Endothelial cell (in vitro differentiated cells): Measurements from ENCODE around the gene PDGFRB. TPM values are rescaled to one million over a fixed set of nuclear protein-coding genes. Genes with fewer than 3 reads are reported as not detected.

Experiments
- DNase-seq: peaks from one replicate; pipeline ENCODE4 v3.0.0; 2021; ENCODE audit warnings: low spot score
- H3K27ac Mint-ChIP-seq: one replicate; pipeline ENCODE4 v1.8.0; 2021; ENCODE audit warnings: mixed read lengths, inconsistent platforms; ENCODE audit not compliant: unreplicated experiment
- H3K27me3 Mint-ChIP-seq: one replicate; pipeline ENCODE4 v1.8.0; 2021; ENCODE audit warnings: mild to moderate bottlenecking, moderate library complexity, mixed read lengths, inconsistent platforms; ENCODE audit not compliant: unreplicated experiment
- H3K36me3 Mint-ChIP-seq: one replicate; pipeline ENCODE4 v1.8.0; 2021; ENCODE audit warnings: mild to moderate bottlenecking, low read depth, mixed read lengths, inconsistent platforms; ENCODE audit not compliant: unreplicated experiment
- H3K4me1 Mint-ChIP-seq: one replicate; pipeline ENCODE4 v1.8.0; 2021; ENCODE audit warnings: mild to moderate bottlenecking, mixed read lengths, inconsistent platforms; ENCODE audit not compliant: unreplicated experiment
- H3K4me3 Mint-ChIP-seq: one replicate; pipeline ENCODE4 v1.8.0; 2021; ENCODE audit warnings: mild to moderate bottlenecking, mixed read lengths, inconsistent platforms; ENCODE audit not compliant: unreplicated experiment
- H3K9me3 Mint-ChIP-seq: one replicate; pipeline ENCODE4 v1.8.0; 2021; ENCODE audit warnings: mixed read lengths, inconsistent platforms; ENCODE audit not compliant: unreplicated experiment
- total RNA-seq: library from RNA; stranded (reverse); fragmentation: NEBNext Ultra II Directional; extraction: Animal tissue kit (Norgen Biotek cat#: 25700); gene quantifications from one replicate; pipeline ENCODE4 v1.2.1, GENCODE V29; 2021; ENCODE audit not compliant: unreplicated experiment
- TF ChIP-seq, protein P1 (sequence below): fragments of 200-600 bp; sonication (generic); IDR thresholded peaks from one replicate; pipeline ENCODE4 v1.5.0; 2021; ENCODE audit warnings: antibody characterized with exemption; ENCODE audit not compliant: unreplicated experiment

Gene PDGFRB
- total RNA-seq, 1 donor from 2014 or later = 23.7 TPM

DNA sequence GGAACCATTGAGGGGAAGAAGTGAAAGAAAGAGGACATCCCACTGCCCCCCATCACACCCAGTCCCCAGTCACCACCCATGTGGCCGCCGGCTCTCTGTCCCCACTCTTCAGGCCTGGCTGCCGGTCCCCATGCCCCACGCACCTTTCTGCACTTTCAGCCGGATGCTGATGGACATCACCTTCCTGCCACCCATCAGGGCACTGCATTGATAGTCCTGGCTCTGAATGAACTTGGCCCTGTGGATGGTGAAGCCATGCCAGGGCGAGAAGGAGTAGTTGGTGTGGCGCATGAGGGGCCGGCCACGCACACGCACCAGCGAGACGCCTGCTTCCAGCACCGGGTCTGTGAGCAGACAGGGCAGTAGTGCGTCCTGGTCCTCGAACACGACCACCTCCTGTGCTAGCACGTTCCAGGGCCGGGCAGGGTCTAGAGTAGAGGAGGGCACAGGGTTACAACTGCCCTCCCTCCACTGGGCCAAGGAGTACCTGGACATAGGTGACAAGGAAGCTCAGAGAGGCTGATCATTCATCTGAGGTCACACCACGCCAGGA is 75.7 kb downstream of the PDGFRB start:
- peaks cover 36% of the 10 kb centered on the region for H3K4me1 Mint-ChIP-seq
- H3K4me3 Mint-ChIP-seq = no peak overlapping the region
- H3K9me3 Mint-ChIP-seq = no peaks in the 10 kb centered on the region
- TF ChIP-seq, protein P1, sequence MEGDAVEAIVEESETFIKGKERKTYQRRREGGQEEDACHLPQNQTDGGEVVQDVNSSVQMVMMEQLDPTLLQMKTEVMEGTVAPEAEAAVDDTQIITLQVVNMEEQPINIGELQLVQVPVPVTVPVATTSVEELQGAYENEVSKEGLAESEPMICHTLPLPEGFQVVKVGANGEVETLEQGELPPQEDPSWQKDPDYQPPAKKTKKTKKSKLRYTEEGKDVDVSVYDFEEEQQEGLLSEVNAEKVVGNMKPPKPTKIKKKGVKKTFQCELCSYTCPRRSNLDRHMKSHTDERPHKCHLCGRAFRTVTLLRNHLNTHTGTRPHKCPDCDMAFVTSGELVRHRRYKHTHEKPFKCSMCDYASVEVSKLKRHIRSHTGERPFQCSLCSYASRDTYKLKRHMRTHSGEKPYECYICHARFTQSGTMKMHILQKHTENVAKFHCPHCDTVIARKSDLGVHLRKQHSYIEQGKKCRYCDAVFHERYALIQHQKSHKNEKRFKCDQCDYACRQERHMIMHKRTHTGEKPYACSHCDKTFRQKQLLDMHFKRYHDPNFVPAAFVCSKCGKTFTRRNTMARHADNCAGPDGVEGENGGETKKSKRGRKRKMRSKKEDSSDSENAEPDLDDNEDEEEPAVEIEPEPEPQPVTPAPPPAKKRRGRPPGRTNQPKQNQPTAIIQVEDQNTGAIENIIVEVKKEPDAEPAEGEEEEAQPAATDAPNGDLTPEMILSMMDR = no peak
- H3K27ac Mint-ChIP-seq = peak overlapping the region; percentile 5
- no peak for DNase-seq
- peaks cover 20% of the 10 kb centered on the region for H3K27me3 Mint-ChIP-seq
- peaks cover 10% of the 10 kb centered on the region for H3K36me3 Mint-ChIP-seq

DNA sequence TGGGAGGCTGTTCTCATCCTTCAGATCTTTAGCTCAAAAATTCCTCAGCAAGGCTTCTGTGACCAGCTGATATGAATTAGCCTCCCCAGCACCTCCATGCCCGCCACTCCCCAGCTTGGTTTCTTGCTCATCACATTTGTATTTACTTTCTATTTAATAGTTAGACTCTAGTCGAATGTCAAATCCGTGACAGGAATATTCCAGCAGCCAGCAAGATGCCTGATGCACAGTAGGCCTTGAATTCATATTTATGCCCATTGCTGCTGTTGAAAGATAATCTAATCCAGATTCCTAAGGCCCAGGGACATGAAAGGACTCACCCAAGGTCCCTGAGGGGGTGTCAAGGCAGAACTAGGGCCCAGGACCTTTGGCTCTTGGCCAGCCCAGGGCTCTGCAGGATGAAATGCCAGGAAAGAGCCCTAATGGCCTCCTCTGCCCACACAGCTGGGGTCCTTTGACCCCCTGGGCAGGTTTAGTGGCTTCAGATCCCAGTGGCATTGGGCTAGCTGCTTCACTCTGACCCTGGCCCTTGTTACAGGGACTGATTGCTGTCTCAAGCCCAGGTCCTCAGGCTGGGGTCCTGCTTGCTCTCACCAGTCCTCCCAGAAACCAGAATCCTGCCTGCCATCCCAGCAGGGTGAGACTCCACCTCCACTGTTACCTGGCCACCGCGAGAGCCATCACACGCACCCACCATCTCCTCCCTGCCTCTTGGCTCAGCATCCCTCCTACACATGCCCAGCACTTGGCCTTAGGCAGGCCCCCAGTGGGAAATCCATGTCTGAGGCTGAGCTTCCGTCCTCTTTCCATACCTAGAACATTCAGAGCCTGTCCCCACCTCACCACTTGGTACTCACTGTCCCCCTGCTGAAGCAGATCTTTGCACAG is 76.6 kb downstream of the PDGFRB start:
- TF ChIP-seq, protein P1 = no peak
- Mint-ChIP-seq H3K4me1 (peaks cover 36% of the 10 kb centered on the region), H3K9me3 (no peaks in the 10 kb centered on the region), H3K4me3 (no peak overlapping the region), H3K27me3 (peaks cover 20% of the 10 kb centered on the region), H3K36me3 (peaks cover 10% of the 10 kb centered on the region), H3K27ac (peak overlapping the region; percentile 57)
- DNase-seq = no peak

DNA sequence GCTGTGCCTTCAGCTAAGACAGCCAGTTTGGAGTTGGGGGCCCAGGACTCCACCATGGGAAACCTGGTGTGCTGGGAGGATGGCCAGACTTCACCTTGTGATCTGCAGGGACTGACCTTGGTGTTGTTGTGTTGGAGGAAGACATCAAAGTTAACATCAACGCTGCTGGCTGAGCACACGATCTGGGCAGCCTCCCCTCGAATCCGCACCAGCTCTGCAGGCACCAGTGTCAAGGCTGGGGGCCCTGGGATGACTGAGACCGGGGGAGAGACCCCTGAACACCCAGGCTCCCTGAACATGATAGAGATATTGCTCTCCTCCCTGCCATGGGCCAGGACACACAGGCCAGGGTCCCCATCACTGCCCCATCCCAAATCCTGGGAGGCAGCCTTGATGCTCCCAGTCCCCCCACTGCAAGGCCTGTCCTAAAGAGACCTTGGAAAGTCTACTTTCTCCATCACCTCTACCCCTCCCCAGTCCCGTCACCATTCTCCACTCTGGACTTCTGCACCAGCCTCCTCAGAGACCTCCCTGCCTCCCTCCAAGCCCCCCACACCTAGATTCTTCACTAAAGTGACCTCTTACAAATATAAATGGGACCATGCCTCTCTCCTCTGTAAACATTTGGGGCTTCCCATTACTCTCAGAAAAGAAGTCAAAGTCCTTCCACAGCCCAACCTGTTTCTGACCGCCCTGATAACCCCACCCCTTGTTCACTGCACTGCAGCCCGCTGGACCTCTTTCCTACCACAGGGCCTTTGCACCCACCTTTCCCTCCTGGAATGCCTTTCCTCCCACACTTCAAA is 77.4 kb downstream of the PDGFRB start:
- Mint-ChIP-seq H3K27me3 (peaks cover 16% of the 10 kb centered on the region), H3K27ac (peak overlapping the region; percentile 57), H3K9me3 (no peaks in the 10 kb centered on the region), H3K36me3 (peaks cover 10% of the 10 kb centered on the region), H3K4me3 (no peak overlapping the region), H3K4me1 (peaks cover 27% of the 10 kb centered on the region)
- TF ChIP-seq, protein P1 = no peak
- DNase-seq = no peak

DNA sequence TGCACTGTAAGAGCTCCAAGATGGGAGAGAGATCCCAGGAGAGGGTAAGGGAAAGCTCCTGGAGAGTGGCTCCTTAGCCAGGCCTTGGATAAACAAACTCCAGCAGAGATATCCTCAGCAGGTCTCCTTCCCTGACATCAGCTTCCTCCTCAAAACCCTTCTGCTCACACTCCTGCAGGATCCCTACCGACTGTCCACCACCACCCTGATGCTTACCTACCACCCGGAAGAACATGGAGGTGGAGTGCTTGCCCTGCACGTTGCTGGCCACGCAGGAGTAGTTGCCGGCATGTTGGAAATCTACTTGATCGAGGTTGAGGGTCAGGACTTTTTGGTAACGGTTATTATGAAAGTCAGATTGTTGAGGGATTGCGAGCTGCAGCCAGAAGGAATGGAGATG is 78.6 kb downstream of the PDGFRB start:
- H3K27ac Mint-ChIP-seq = no peak overlapping the region
- H3K4me1 Mint-ChIP-seq = peaks cover 17% of the 10 kb centered on the region
- H3K36me3 Mint-ChIP-seq = peaks cover 10% of the 10 kb centered on the region
- TF ChIP-seq, protein P1 = no peak
- H3K4me3 Mint-ChIP-seq = no peak overlapping the region
- H3K27me3 Mint-ChIP-seq = peaks cover 16% of the 10 kb centered on the region
- DNase-seq = no peak
- no peaks in the 10 kb centered on the region for H3K9me3 Mint-ChIP-seq
